ENCODE results near the gene GLDC.

DNA sequence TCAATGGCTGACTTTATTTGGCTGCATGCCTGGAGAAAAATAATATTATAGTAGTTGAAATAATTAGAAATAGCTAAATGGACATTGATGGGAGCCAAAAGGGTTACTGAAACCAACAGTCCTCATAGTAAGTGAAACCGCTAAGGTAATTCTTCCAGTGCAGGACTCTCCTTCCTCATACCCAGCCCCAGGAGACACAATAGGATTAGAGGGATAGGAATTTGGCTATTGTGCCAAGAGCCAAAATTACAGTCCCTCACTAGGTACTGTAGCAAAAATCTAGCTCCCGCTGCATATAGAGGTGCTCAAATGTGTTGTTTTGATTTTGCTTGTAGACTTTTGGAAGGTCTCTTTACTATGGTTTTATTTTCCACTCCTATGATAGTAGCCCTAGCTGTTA is 20.2 kb downstream of the GLDC start:
- TF ChIP-seq TAF1 (IDR thresholded peaks at IDR 0.05; ENCODE audit: borderline replicate concordance, insufficient read depth, low read length) (no peak), POLR2AphosphoS5 (IDR thresholded peaks at IDR 0.05; ENCODE audit: low read depth, low read length) (no peak), SIN3A (IDR thresholded peaks at IDR 0.05; ENCODE audit: borderline replicate concordance, insufficient read depth, low read length) (no peak)
- TF ChIP-seq, protein P1, sequence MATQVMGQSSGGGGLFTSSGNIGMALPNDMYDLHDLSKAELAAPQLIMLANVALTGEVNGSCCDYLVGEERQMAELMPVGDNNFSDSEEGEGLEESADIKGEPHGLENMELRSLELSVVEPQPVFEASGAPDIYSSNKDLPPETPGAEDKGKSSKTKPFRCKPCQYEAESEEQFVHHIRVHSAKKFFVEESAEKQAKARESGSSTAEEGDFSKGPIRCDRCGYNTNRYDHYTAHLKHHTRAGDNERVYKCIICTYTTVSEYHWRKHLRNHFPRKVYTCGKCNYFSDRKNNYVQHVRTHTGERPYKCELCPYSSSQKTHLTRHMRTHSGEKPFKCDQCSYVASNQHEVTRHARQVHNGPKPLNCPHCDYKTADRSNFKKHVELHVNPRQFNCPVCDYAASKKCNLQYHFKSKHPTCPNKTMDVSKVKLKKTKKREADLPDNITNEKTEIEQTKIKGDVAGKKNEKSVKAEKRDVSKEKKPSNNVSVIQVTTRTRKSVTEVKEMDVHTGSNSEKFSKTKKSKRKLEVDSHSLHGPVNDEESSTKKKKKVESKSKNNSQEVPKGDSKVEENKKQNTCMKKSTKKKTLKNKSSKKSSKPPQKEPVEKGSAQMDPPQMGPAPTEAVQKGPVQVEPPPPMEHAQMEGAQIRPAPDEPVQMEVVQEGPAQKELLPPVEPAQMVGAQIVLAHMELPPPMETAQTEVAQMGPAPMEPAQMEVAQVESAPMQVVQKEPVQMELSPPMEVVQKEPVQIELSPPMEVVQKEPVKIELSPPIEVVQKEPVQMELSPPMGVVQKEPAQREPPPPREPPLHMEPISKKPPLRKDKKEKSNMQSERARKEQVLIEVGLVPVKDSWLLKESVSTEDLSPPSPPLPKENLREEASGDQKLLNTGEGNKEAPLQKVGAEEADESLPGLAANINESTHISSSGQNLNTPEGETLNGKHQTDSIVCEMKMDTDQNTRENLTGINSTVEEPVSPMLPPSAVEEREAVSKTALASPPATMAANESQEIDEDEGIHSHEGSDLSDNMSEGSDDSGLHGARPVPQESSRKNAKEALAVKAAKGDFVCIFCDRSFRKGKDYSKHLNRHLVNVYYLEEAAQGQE (IDR thresholded peaks at IDR 0.05; ENCODE audit: insufficient read depth in 1 of 2, low read depth in 2 of 2, low read length in 2 of 2) = no peak
